22Rv1 (cell line): ENCODE data around the gene HYDIN.
"Not testable (repeated sequence)": the region's sequence is repeated elsewhere in the genome, so short reads cannot be mapped to it uniquely, and the experiment has no call there.

ENCODE experiments used
- CTCF ChIP-seq: fragments of 450-650 bp; IDR thresholded peaks from 2 replicates; pipeline ENCODE4 v1.5.1; 2017; ENCODE audit warnings: mild to moderate bottlenecking
- ZFX ChIP-seq: fragments of 450-650 bp; IDR thresholded peaks from 2 replicates; pipeline ENCODE4 v1.6.1; 2017; ENCODE audit warnings: antibody characterized with exemption, borderline replicate concordance

- TF ChIP-seq CTCF, ZFX: not testable (repeated sequence)
Measured at GRCh38 chr16:70987019-70987715, 243.4 kb downstream of the HYDIN start.
